ENCODE measurements around the gene PDE6D. TPM values are rescaled to one million over a fixed set of nuclear protein-coding genes. Genes with fewer than 3 reads are reported as not detected.

PDE6D gene
- total and polyA plus RNA-seq, 2 of the 4 experiments (the other 2 are of a cell fraction): 13.8 to 24.7 TPM

DNA sequence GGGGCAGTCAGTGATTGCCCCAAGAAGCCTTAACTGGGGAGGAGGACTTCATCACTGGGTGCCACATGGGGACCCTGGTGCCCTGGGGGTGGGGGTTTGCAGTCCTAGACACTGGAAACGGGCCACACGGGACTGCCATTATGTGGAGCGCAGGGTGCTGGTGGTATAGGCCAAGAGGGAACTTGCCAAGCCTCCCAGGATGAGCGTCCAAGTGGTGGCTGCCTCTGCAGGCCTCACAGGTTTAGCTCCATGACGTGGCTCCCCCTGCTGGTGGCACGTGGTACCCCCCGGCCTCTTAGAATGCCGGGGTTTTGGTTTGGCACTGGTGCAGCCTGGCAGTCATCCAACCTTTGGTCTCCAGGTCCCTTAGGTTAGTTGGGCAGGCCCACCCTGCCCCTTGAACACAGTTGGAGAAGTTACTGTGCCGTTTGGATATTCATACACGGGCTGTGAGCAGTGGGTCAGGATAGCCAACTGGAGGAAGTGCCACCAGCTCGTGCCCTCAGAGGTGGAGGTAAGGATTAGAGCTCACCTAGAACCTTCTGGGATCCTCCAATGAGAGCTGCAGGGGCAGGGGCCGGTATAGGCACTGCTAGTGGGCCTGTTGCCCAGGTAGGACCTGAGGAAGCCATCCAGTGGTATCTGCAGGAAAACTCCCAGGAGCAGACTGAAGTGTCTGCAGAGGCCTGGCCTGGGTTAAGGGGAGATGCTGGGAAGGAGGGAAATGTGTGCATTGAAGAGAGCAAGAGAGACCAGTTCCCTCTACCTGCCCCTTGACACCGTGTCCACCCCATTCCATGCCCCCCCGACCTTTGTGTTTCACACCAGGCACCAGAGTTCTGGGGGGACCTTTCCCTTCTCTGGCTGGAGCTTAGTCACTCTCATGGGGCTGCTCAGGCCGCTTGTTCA, 67.1 kb downstream of the PDE6D start:
- Histone ChIP-seq H2BK15ac (ENCODE audit: low read depth, low read length) (no peak overlapping the region), H4K20me1 (ENCODE audit: insufficient read depth, low read length) (peaks cover 59% of the 10 kb centered on the region), H3K9me3 (ENCODE audit: control insufficient read depth, insufficient read depth, low read length) (no peaks in the 10 kb centered on the region), H2BK20ac (ENCODE audit: low read depth, low read length) (no peak overlapping the region), H3K9me1 (ENCODE audit: insufficient read depth, low read length) (peaks cover 12% of the 10 kb centered on the region), H3K4me2 (ENCODE audit: low read depth, low read length) (no peak overlapping the region), H2BK5ac (ENCODE audit: low read depth, low read length, poor library complexity, severe bottlenecking) (peak overlapping the region; percentile 6), H4K5ac (ENCODE audit: low read depth, low read length) (no peak overlapping the region), H3K14ac (replicated peaks; ENCODE audit: low read depth, low read length) (no peak overlapping the region), H2AFZ (replicated peaks; ENCODE audit: low read length, poor library complexity) (peak overlapping the region; percentile 38), H3K56ac (ENCODE audit: extremely low read depth, insufficient read depth, low read length) (no peak overlapping the region), H3K23ac (ENCODE audit: low read depth, low read length) (no peak overlapping the region), H3K18ac (ENCODE audit: low read depth, low read length) (no peak overlapping the region), H3K4me3 (ENCODE audit: insufficient read depth, low read depth, low read length) (no peak overlapping the region), H3K79me1 (ENCODE audit: low read depth in 1 of 2, low read length in 2 of 2) (peaks cover 0 to 33% of the 10 kb centered on the region in 2 experiments; a peak in 2 of 4 replicates), H3K27me3 (ENCODE audit: control insufficient read depth, insufficient read depth, low read length) (no peaks in the 10 kb centered on the region), H3K9ac (ENCODE audit: low read depth, low read length) (no peak overlapping the region), H3K27ac (ENCODE audit: insufficient read depth, low read length) (peak overlapping the region; percentile 10; the same call in 1 of the 2 replicates), H3K4ac (ENCODE audit: low read depth, low read length) (no peak overlapping the region), H3K36me3 (ENCODE audit: control insufficient read depth, insufficient read depth, low read length) (peaks cover 18% of the 10 kb centered on the region), H2BK120ac (ENCODE audit: low read depth, low read length) (no peak overlapping the region), H3K4me1 (ENCODE audit: control insufficient read depth, insufficient read depth, low read length) (peaks cover 26% of the 10 kb centered on the region), H2AK9ac (replicated peaks; ENCODE audit: low read depth, low read length, poor library complexity) (peak overlapping the region; percentile 69), H2AK5ac (ENCODE audit: low read depth, low read length) (no peak overlapping the region), H4K91ac (ENCODE audit: insufficient read depth, low read depth, low read length) (no peak overlapping the region), H4K8ac (ENCODE audit: low read depth in 2 of 2, low read length in 2 of 2) (peak overlapping the region in 1 of 2 experiments; percentile 44; a peak in 1 of 4 replicates)
- intact Hi-C loops (cut with micrococcal nuclease): loop anchor here (1.0 kb wide), 1 partner anchor 102 kb away; no protein-coding TSS in a partner anchor
- WGBS, 2 experiments (ENCODE audit: extremely low coverage in 2 of 2, insufficient read length in 1 of 2): 39% methylated on average over 8 of the region's 15 CpGs; no CpG with 5 or more reads in 1 of the 2 experiments
- ATAC-seq (ENCODE audit: low read depth) (peak; percentile 30), DNase-seq (peak; percentile 87)
- in situ Hi-C loops (cut with MboI; ENCODE audit: low sequenced_read_pairs): loop anchor here (5.0 kb wide), 2 partner anchors 37 to 102 kb away; no protein-coding TSS in a partner anchor
- dilution Hi-C loops (cut with HindIII; ENCODE audit: low sequenced_read_pairs, unreplicated experiment): no loop called here
- ChIA-PET CTCF (interaction anchor here (0.5 to 4.4 kb wide), 12 partner anchors 11 to 147 kb away, joined by 3 to 57 read pairs (median 4); no protein-coding TSS in a partner anchor), POLR2A (ENCODE audit: unreplicated experiment) (interaction anchor here (1.2 kb wide), 1 partner anchor 36 kb away, joined by 4 read pairs; no protein-coding TSS in a partner anchor)
- BruUV-seq (replicated peaks): no TSS peak
- TF ChIP-seq CEBPB (IDR thresholded peaks at IDR 0.05; ENCODE audit: low read depth, low read length) (no peak), RCOR1 (IDR thresholded peaks at IDR 0.05; ENCODE audit: insufficient replicate concordance, low read length) (no peak), CHD1 (IDR thresholded peaks at IDR 0.05; ENCODE audit: low read depth, low read length) (no peak), RAD21 (IDR thresholded peaks at IDR 0.05; ENCODE audit: low read length) (peak; percentile 70), MXI1 (IDR thresholded peaks at IDR 0.05; ENCODE audit: borderline replicate concordance, low read depth, low read length) (no peak), BHLHE40 (IDR thresholded peaks at IDR 0.05; ENCODE audit: low read depth, low read length) (peak; percentile 25; the same call in 1 of the 2 replicates), SMC3 (IDR thresholded peaks at IDR 0.05; ENCODE audit: low read depth, low read length) (peak; percentile 72), RFX5 (IDR thresholded peaks at IDR 0.05; ENCODE audit: low read depth, low read length) (no peak), FOS (IDR thresholded peaks at IDR 0.05; ENCODE audit: low read depth, low read length) (no peak), NFE2L2 (IDR thresholded peaks at IDR 0.05; ENCODE audit: low read depth, low read length) (no peak), MAFK (IDR thresholded peaks at IDR 0.05; ENCODE audit: low read depth, low read length) (no peak), MAZ (IDR thresholded peaks at IDR 0.05; ENCODE audit: borderline replicate concordance, low read depth, low read length) (0 out of 2 replicates have a peak, but pooled peaks have one; percentile 19), POLR2A (IDR thresholded peaks at IDR 0.05; ENCODE audit: low read depth, low read length) (peak; percentile 43; the same call in 1 of the 2 replicates)
- TF ChIP-seq, protein P1, sequence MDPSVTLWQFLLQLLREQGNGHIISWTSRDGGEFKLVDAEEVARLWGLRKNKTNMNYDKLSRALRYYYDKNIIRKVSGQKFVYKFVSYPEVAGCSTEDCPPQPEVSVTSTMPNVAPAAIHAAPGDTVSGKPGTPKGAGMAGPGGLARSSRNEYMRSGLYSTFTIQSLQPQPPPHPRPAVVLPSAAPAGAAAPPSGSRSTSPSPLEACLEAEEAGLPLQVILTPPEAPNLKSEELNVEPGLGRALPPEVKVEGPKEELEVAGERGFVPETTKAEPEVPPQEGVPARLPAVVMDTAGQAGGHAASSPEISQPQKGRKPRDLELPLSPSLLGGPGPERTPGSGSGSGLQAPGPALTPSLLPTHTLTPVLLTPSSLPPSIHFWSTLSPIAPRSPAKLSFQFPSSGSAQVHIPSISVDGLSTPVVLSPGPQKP (IDR thresholded peaks at IDR 0.05; ENCODE audit: borderline replicate concordance, low read depth, low read length): no peak
- TF ChIP-seq, protein P2, sequence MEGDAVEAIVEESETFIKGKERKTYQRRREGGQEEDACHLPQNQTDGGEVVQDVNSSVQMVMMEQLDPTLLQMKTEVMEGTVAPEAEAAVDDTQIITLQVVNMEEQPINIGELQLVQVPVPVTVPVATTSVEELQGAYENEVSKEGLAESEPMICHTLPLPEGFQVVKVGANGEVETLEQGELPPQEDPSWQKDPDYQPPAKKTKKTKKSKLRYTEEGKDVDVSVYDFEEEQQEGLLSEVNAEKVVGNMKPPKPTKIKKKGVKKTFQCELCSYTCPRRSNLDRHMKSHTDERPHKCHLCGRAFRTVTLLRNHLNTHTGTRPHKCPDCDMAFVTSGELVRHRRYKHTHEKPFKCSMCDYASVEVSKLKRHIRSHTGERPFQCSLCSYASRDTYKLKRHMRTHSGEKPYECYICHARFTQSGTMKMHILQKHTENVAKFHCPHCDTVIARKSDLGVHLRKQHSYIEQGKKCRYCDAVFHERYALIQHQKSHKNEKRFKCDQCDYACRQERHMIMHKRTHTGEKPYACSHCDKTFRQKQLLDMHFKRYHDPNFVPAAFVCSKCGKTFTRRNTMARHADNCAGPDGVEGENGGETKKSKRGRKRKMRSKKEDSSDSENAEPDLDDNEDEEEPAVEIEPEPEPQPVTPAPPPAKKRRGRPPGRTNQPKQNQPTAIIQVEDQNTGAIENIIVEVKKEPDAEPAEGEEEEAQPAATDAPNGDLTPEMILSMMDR (conservative IDR thresholded peaks at IDR 0.05; ENCODE audit: low read depth, low read length): peak; percentile 90

Measured in IMR-90 (cell line).